Measurements from ENCODE around the gene GALNT18. TPM values are rescaled to one million over a fixed set of nuclear protein-coding genes. Genes with fewer than 3 reads are reported as not detected.
"Not testable (repeated sequence)": the region's sequence is repeated elsewhere in the genome, so short reads cannot be mapped to it uniquely, and the experiment has no call there.

GALNT18 gene
- polyA plus RNA-seq, 6 donors from 2014 or later, result not detected

- H3K27me3 Mint-ChIP-seq, result peaks cover 8 to 17% (median 9%) of the 10 kb centered on the region in 3 donors
- no peaks in the 10 kb centered on the region for H3K4me1 Mint-ChIP-seq
- DNase-seq (no peak), ATAC-seq (ENCODE audit: low read depth in 2 of 2) (no peak)
- H3K27ac Mint-ChIP-seq, result no peak overlapping the region
- no peak overlapping the region for H3K4me3 Mint-ChIP-seq
- no peaks in the 10 kb centered on the region for H3K36me3 Mint-ChIP-seq
- peaks cover 0 to 2% (median 0%) of the 10 kb centered on the region in 7 donors for H3K9me3 Mint-ChIP-seq
These were observed 160.3 kb downstream of the GALNT18 start for GRCh38 chr11:11461473-11461872.

- H3K4me1 Mint-ChIP-seq, result no peaks in the 10 kb centered on the region
- H3K36me3 Mint-ChIP-seq, result no peaks in the 10 kb centered on the region
- DNase-seq, result no peak
- no peak overlapping the region for H3K27ac Mint-ChIP-seq
- H3K9me3 Mint-ChIP-seq, result peaks cover 0 to 2% (median 0%) of the 10 kb centered on the region in 7 donors
- no peak overlapping the region for H3K4me3 Mint-ChIP-seq
- no peak for ATAC-seq (ENCODE audit: low read depth in 2 of 2)
- H3K27me3 Mint-ChIP-seq, result peaks cover 8 to 17% (median 13%) of the 10 kb centered on the region in 3 donors
These were observed 162.2 kb downstream of the GALNT18 start for GRCh38 chr11:11459578-11459977.

- DNase-seq (no peak), ATAC-seq (ENCODE audit: low read depth in 2 of 2) (no peak)
- H3K27me3 Mint-ChIP-seq, result peaks cover 8 to 18% (median 17%) of the 10 kb centered on the region in 3 donors
- H3K4me3 Mint-ChIP-seq, result no peak overlapping the region
- H3K36me3 Mint-ChIP-seq, result no peaks in the 10 kb centered on the region
- peaks cover 0 to 2% (median 0%) of the 10 kb centered on the region in 7 donors for H3K9me3 Mint-ChIP-seq
- no peaks in the 10 kb centered on the region for H3K4me1 Mint-ChIP-seq
- H3K27ac Mint-ChIP-seq, result no peak overlapping the region
These were observed 163.3 kb downstream of the GALNT18 start for GRCh38 chr11:11458485-11458884.

GRCh38 chr11:11458001-11458400 lies 163.8 kb downstream of the GALNT18 start:
- Mint-ChIP-seq H3K9me3 (peaks cover 0 to 2% (median 0%) of the 10 kb centered on the region in 7 donors), H3K27me3 (peaks cover 8 to 21% (median 17%) of the 10 kb centered on the region in 3 donors), H3K36me3 (no peaks in the 10 kb centered on the region), H3K27ac (no peak overlapping the region), H3K4me3 (no peak overlapping the region), H3K4me1 (no peaks in the 10 kb centered on the region)
- ATAC-seq (ENCODE audit: low read depth in 2 of 2) (no peak), DNase-seq (no peak)

- no peak for ATAC-seq (ENCODE audit: low read depth in 2 of 2)
- DNase-seq, result no peak
- no peaks in the 10 kb centered on the region for H3K36me3 Mint-ChIP-seq
- H3K27ac Mint-ChIP-seq, result no peak overlapping the region
- H3K4me3 Mint-ChIP-seq, result no peak overlapping the region
- peaks cover 8 to 21% (median 17%) of the 10 kb centered on the region in 3 donors for H3K27me3 Mint-ChIP-seq
- H3K9me3 Mint-ChIP-seq, result peaks cover 0 to 3% (median 0%) of the 10 kb centered on the region in 7 donors
- H3K4me1 Mint-ChIP-seq, result no peaks in the 10 kb centered on the region
These were observed 164.9 kb downstream of the GALNT18 start for GRCh38 chr11:11456866-11457265.

GRCh38 chr11:11454671-11455223 lies 167.1 kb downstream of the GALNT18 start:
- no peak overlapping the region for H3K4me3 Mint-ChIP-seq
- peaks cover 0 to 3% (median 0%) of the 10 kb centered on the region in 7 donors for H3K9me3 Mint-ChIP-seq
- DNase-seq (no peak), ATAC-seq (ENCODE audit: low read depth in 2 of 2) (no peak)
- no peak overlapping the region for H3K27ac Mint-ChIP-seq
- H3K27me3 Mint-ChIP-seq, result peaks cover 4 to 12% (median 8%) of the 10 kb centered on the region in 3 donors
- no peaks in the 10 kb centered on the region for H3K36me3 Mint-ChIP-seq
- no peaks in the 10 kb centered on the region for H3K4me1 Mint-ChIP-seq

GRCh38 chr11:11451501-11452005 lies 170.3 kb downstream of the GALNT18 start:
- Mint-ChIP-seq H3K9me3 (peaks cover 0 to 6% (median 2%) of the 10 kb centered on the region in 7 donors), H3K36me3 (peaks cover 0 to 5% of the 10 kb centered on the region in 2 donors), H3K4me1 (no peaks in the 10 kb centered on the region), H3K27me3 (peaks cover 5 to 29% (median 10%) of the 10 kb centered on the region in 3 donors), H3K4me3 (no peak overlapping the region), H3K27ac (no peak overlapping the region)
- no peak for DNase-seq
- no peak for ATAC-seq (ENCODE audit: low read depth in 2 of 2)

GRCh38 chr11:11450744-11451362 lies 171.0 kb downstream of the GALNT18 start:
- Mint-ChIP-seq H3K4me3 (no peak overlapping the region), H3K27ac (no peak overlapping the region), H3K4me1 (no peaks in the 10 kb centered on the region), H3K36me3 (peaks cover 0 to 5% of the 10 kb centered on the region in 2 donors), H3K9me3 (peaks cover 0 to 6% (median 3%) of the 10 kb centered on the region in 7 donors), H3K27me3 (peaks cover 5 to 32% (median 11%) of the 10 kb centered on the region in 3 donors)
- DNase-seq, result no peak
- ATAC-seq (ENCODE audit: low read depth in 2 of 2), result no peak

- no peak overlapping the region for H3K4me3 Mint-ChIP-seq
- H3K27me3 Mint-ChIP-seq, result peaks cover 5 to 28% (median 11%) of the 10 kb centered on the region in 3 donors
- no peak for DNase-seq
- peak overlapping the region in 1 of 6 donors; percentile 60 for H3K27ac Mint-ChIP-seq
- peaks cover 0 to 5% of the 10 kb centered on the region in 2 donors for H3K36me3 Mint-ChIP-seq
- H3K9me3 Mint-ChIP-seq, result peaks cover 0 to 6% (median 3%) of the 10 kb centered on the region in 7 donors
- ATAC-seq (ENCODE audit: low read depth in 2 of 2), result no peak
- H3K4me1 Mint-ChIP-seq, result no peaks in the 10 kb centered on the region
These were observed 172.5 kb downstream of the GALNT18 start for GRCh38 chr11:11449327-11449726.

- H3K36me3 Mint-ChIP-seq, result peaks cover 0 to 5% of the 10 kb centered on the region in 2 donors
- no peak overlapping the region for H3K4me3 Mint-ChIP-seq
- DNase-seq (no peak), ATAC-seq (ENCODE audit: low read depth in 2 of 2) (no peak)
- H3K9me3 Mint-ChIP-seq, result peaks cover 0 to 6% (median 3%) of the 10 kb centered on the region in 7 donors
- no peak overlapping the region for H3K27ac Mint-ChIP-seq
- peaks cover 5 to 24% (median 11%) of the 10 kb centered on the region in 3 donors for H3K27me3 Mint-ChIP-seq
- no peaks in the 10 kb centered on the region for H3K4me1 Mint-ChIP-seq
These were observed 173.2 kb downstream of the GALNT18 start for GRCh38 chr11:11448626-11449025.

- H3K27me3 Mint-ChIP-seq, result peaks cover 10 to 29% (median 11%) of the 10 kb centered on the region in 3 donors
- not testable (repeated sequence) for DNase-seq; H3K9me3 Mint-ChIP-seq; H3K36me3 Mint-ChIP-seq; H3K4me1 Mint-ChIP-seq; H3K4me3 Mint-ChIP-seq; ATAC-seq (ENCODE audit: low read depth in 2 of 2)
- H3K27ac Mint-ChIP-seq, result peak overlapping the region in 1 of 6 donors; percentile 14
These were observed 174.2 kb downstream of the GALNT18 start for GRCh38 chr11:11447601-11448000.

GRCh38 chr11:11446967-11447366 lies 174.8 kb downstream of the GALNT18 start:
- ATAC-seq (ENCODE audit: low read depth in 2 of 2), result no peak
- no peak for DNase-seq
- Mint-ChIP-seq H3K36me3 (peaks cover 0 to 5% of the 10 kb centered on the region in 2 donors), H3K27ac (no peak overlapping the region), H3K9me3 (peaks cover 0 to 6% (median 3%) of the 10 kb centered on the region in 7 donors), H3K4me3 (no peak overlapping the region), H3K27me3 (peaks cover 10 to 34% (median 11%) of the 10 kb centered on the region in 3 donors), H3K4me1 (no peaks in the 10 kb centered on the region)

GRCh38 chr11:11446564-11446963 lies 175.2 kb downstream of the GALNT18 start:
- peaks cover 10 to 34% (median 11%) of the 10 kb centered on the region in 3 donors for H3K27me3 Mint-ChIP-seq
- no peak for ATAC-seq (ENCODE audit: low read depth in 2 of 2)
- no peak overlapping the region for H3K4me3 Mint-ChIP-seq
- peaks cover 0 to 5% of the 10 kb centered on the region in 2 donors for H3K36me3 Mint-ChIP-seq
- no peak for DNase-seq
- peaks cover 0 to 6% (median 2%) of the 10 kb centered on the region in 7 donors for H3K9me3 Mint-ChIP-seq
- H3K27ac Mint-ChIP-seq, result peak overlapping the region in 1 of 6 donors; percentile 30
- no peaks in the 10 kb centered on the region for H3K4me1 Mint-ChIP-seq

All from naive B cell (primary cell).